ENCODE results near the gene CABLES1.

The CABLES1 gene

GRCh38 chr18:23257686-23258565, 122.6 kb downstream of the CABLES1 start:
- TF ChIP-seq CTCF (IDR thresholded peaks at IDR 0.05; ENCODE audit: poor library complexity, severe bottlenecking) = no peak
- DNase-seq (ENCODE audit: low spot score) (no peak), ATAC-seq (ENCODE audit: low read depth) (no peak)
- Histone ChIP-seq H3K27ac (ENCODE audit: poor library complexity, severe bottlenecking) (no peak overlapping the region), H3K27me3 (ENCODE audit: insufficient read depth, poor library complexity, severe bottlenecking) (no peaks in the 10 kb centered on the region), H3K4me3 (ENCODE audit: severe bottlenecking) (no peak overlapping the region), H3K36me3 (ENCODE audit: low read depth) (no peaks in the 10 kb centered on the region), H3K9me3 (ENCODE audit: severe bottlenecking) (no peaks in the 10 kb centered on the region), H3K4me1 (ENCODE audit: insufficient read depth, poor library complexity, severe bottlenecking) (peaks cover 26% of the 10 kb centered on the region)

- DNase-seq (ENCODE audit: low spot score) = no peak
- peak overlapping the region; percentile 91 for H3K27ac ChIP-seq (ENCODE audit: poor library complexity, severe bottlenecking)
- no peak overlapping the region for H3K4me3 ChIP-seq (ENCODE audit: severe bottlenecking)
Observed at GRCh38 chr18:23258566-23259469, 123.5 kb downstream of the CABLES1 start.

GRCh38 chr18:23259701-23260681, 124.7 kb downstream of the CABLES1 start:
- Histone ChIP-seq H3K27ac (ENCODE audit: poor library complexity, severe bottlenecking) (peak overlapping the region; percentile 91), H3K4me1 (ENCODE audit: insufficient read depth, poor library complexity, severe bottlenecking) (peaks cover 26% of the 10 kb centered on the region), H3K9me3 (ENCODE audit: severe bottlenecking) (no peaks in the 10 kb centered on the region), H3K27me3 (ENCODE audit: insufficient read depth, poor library complexity, severe bottlenecking) (no peaks in the 10 kb centered on the region), H3K4me3 (ENCODE audit: severe bottlenecking) (no peak overlapping the region), H3K36me3 (ENCODE audit: low read depth) (no peaks in the 10 kb centered on the region)
- no peak for TF ChIP-seq CTCF (IDR thresholded peaks at IDR 0.05; ENCODE audit: poor library complexity, severe bottlenecking)
- DNase-seq (ENCODE audit: low spot score) = no peak
- ATAC-seq (ENCODE audit: low read depth) = peak; percentile 78

More at GRCh38 chr18:23258566-23259469, 123.5 kb downstream of the CABLES1 start:
- no peaks in the 10 kb centered on the region for H3K36me3 ChIP-seq (ENCODE audit: low read depth)
- no peaks in the 10 kb centered on the region for H3K27me3 ChIP-seq (ENCODE audit: insufficient read depth, poor library complexity, severe bottlenecking)
- no peak for ATAC-seq (ENCODE audit: low read depth)
- no peak for TF ChIP-seq CTCF (IDR thresholded peaks at IDR 0.05; ENCODE audit: poor library complexity, severe bottlenecking)
- no peaks in the 10 kb centered on the region for H3K9me3 ChIP-seq (ENCODE audit: severe bottlenecking)
- peaks cover 26% of the 10 kb centered on the region for H3K4me1 ChIP-seq (ENCODE audit: insufficient read depth, poor library complexity, severe bottlenecking)

- no peak for ATAC-seq (ENCODE audit: low read depth)
- H3K4me1 ChIP-seq (ENCODE audit: insufficient read depth, poor library complexity, severe bottlenecking) = peaks cover 26% of the 10 kb centered on the region
- no peak for DNase-seq (ENCODE audit: low spot score)
- no peak overlapping the region for H3K4me3 ChIP-seq (ENCODE audit: severe bottlenecking)
- no peaks in the 10 kb centered on the region for H3K9me3 ChIP-seq (ENCODE audit: severe bottlenecking)
- H3K27ac ChIP-seq (ENCODE audit: poor library complexity, severe bottlenecking) = peak overlapping the region; percentile 91
- H3K27me3 ChIP-seq (ENCODE audit: insufficient read depth, poor library complexity, severe bottlenecking) = no peaks in the 10 kb centered on the region
- H3K36me3 ChIP-seq (ENCODE audit: low read depth) = no peaks in the 10 kb centered on the region
- TF ChIP-seq CTCF (IDR thresholded peaks at IDR 0.05; ENCODE audit: poor library complexity, severe bottlenecking) = no peak
Observed at GRCh38 chr18:23260926-23261590, 125.8 kb downstream of the CABLES1 start.

Data from RWPE2 (cell line).